Lung (tissue), 12 donors: Measurements from ENCODE around the gene SRSF5. TPM values are rescaled to one million over a fixed set of nuclear protein-coding genes. Genes with fewer than 3 reads are reported as not detected.
A peak's percentile ranks its signal among the peaks of the same experiment; 100 is the strongest.

Experiments used
- ATAC-seq: fragments of 200-7000 bp; cut with Tn5 transposase; one replicate; pipeline ENCODE4 v1.9.1; 2020; ENCODE audit warnings: moderate number of reproducible peaks; ENCODE audit not compliant: insufficient read depth, low FRiP score
- DNase-seq, 3 donors: peaks; one replicate each; pipeline ENCODE4 v3.0.0-alpha.2; 2013 to 2017
- H3K27ac ChIP-seq, 2 donors: one replicate each; pipeline ENCODE4 v1.5.1; 2013; ENCODE audit warnings: mild to moderate bottlenecking in 2 of 2, moderate library complexity in 2 of 2, control low read depth in 1 of 2, inconsistent platforms in 1 of 2, low read depth in 1 of 2, low read length in 1 of 2
- H3K27me3 ChIP-seq, 3 donors: one replicate each; pipeline ENCODE4 v1.5.1; 2013; ENCODE audit warnings: low read length in 2 of 3; ENCODE audit not compliant: control insufficient read depth in 3 of 3, insufficient read depth in 3 of 3
- H3K36me3 ChIP-seq, 4 donors: one replicate each; pipeline ENCODE4 v1.5.1; 2013; ENCODE audit warnings: low read length in 4 of 4, mild to moderate bottlenecking in 1 of 4, moderate library complexity in 1 of 4; ENCODE audit not compliant: control insufficient read depth in 4 of 4, insufficient read depth in 4 of 4
- H3K4me1 ChIP-seq, 5 donors: one replicate each; pipeline ENCODE4 v1.5.1; 2013; ENCODE audit warnings: low read length in 5 of 5, mild to moderate bottlenecking in 2 of 5, moderate library complexity in 1 of 5; ENCODE audit not compliant: control insufficient read depth in 5 of 5, insufficient read depth in 5 of 5
- H3K4me3 ChIP-seq: one replicate; pipeline ENCODE4 v1.5.1; 2013; ENCODE audit warnings: mild to moderate bottlenecking, control low read depth, moderate library complexity
- H3K9ac ChIP-seq, 2 donors: one replicate each; pipeline ENCODE4 v1.5.1; 2013; ENCODE audit warnings: low read length in 2 of 2, control low read depth in 1 of 2; ENCODE audit not compliant: insufficient read depth in 1 of 2
- H3K9me3 ChIP-seq, 4 donors: one replicate each; pipeline ENCODE4 v1.5.1; 2013; ENCODE audit warnings: low read length in 3 of 4, mild to moderate bottlenecking in 1 of 4, moderate library complexity in 1 of 4; ENCODE audit not compliant: control insufficient read depth in 4 of 4, insufficient read depth in 3 of 4
- CTCF ChIP-seq: IDR thresholded peaks from 2 replicates; pipeline ENCODE4 v1.5.1; 2012; ENCODE audit warnings: mild to moderate bottlenecking; ENCODE audit errors: control extremely low read depth, extremely low read depth
- WGBS, 2 donors: extraction: QIAGEN DNeasy Blood & Tissue Kit; methylation state at CpG; one replicate each; pipeline ENCODE4 v1.1.7; 2013; 5-methylcytosine and 5-hydroxymethylcytosine counted together
- polyA plus RNA-seq, 2 donors: library from polyadenylated mRNA; stranded (reverse); fragments of 200-250 nt; gene quantifications; one replicate each; pipeline ENCODE4 v1.2.1, GENCODE V29; 2013
- total RNA-seq, 2 donors: library from RNA; depleted of rRNA in 1 of 2; stranded (reverse); fragments of >200 nt in 1 of 2; gene quantifications; one replicate each; pipeline ENCODE4 v1.2.1, GENCODE V29; 2014 to 2021
- donor health status: control.
- donor health status: control.
- donor health status: Bipolar disorder and iron deficiency.
- donor health status: healthy.
- donor health status: DM: yes; HTN: yes; CAD: no.

SRSF5 gene
- total and polyA plus RNA-seq, 4 donors: 224 to 419 (median 286) TPM

GRCh38 chr14:69767369-69767999 lies 542 bp downstream of the SRSF5 start:
- DNase-seq: peak; percentile 95 to 98 (median 96)
- Histone ChIP-seq H3K9me3 (no peaks in the 10 kb centered on the region), H3K27me3 (no peaks in the 10 kb centered on the region), H3K36me3 (peaks cover 21 to 40% (median 35%) of the 10 kb centered on the region in 4 donors), H3K4me1 (peaks cover 0 to 20% (median 9%) of the 10 kb centered on the region in 5 donors), H3K27ac (peak overlapping the region; percentile 96 to 100), H3K4me3 (peak overlapping the region; percentile 96), H3K9ac (peak overlapping the region; percentile 99 to 100)
- WGBS, 2 donors: 0% methylated on average over 54 of the region's 54 CpGs
- no peak for TF ChIP-seq CTCF
- ATAC-seq: peak; percentile 88

- TF ChIP-seq CTCF: no peak
- ATAC-seq (no peak), DNase-seq (no peak)
- peaks cover 25 to 52% (median 46%) of the 10 kb centered on the region in 4 donors for H3K36me3 ChIP-seq
- H3K4me1 ChIP-seq: peaks cover 0 to 20% (median 9%) of the 10 kb centered on the region in 5 donors
- 82 to 93% methylated on average over 8 of the region's 8 CpGs for WGBS, 2 donors
- H3K4me3 ChIP-seq: peak overlapping the region; percentile 96
- no peaks in the 10 kb centered on the region for H3K27me3 ChIP-seq
- no peak overlapping the region for H3K27ac ChIP-seq
- peak overlapping the region in 1 of 2 donors; percentile 99 for H3K9ac ChIP-seq
- H3K9me3 ChIP-seq: no peaks in the 10 kb centered on the region
These were observed 1.9 kb downstream of the SRSF5 start for GRCh38 chr14:69768873-69769272.

- WGBS, 2 donors: 95% methylated on average over 22 of the region's 22 CpGs
- no peak for TF ChIP-seq CTCF
- H3K27me3 ChIP-seq: no peaks in the 10 kb centered on the region
- peaks cover 0 to 20% (median 9%) of the 10 kb centered on the region in 5 donors for H3K4me1 ChIP-seq
- H3K27ac ChIP-seq: no peak overlapping the region
- H3K36me3 ChIP-seq: peaks cover 28 to 57% (median 52%) of the 10 kb centered on the region in 4 donors
- ATAC-seq (no peak), DNase-seq (no peak)
- H3K9me3 ChIP-seq: no peaks in the 10 kb centered on the region
- no peak overlapping the region for H3K4me3 ChIP-seq
- H3K9ac ChIP-seq: no peak overlapping the region
These were observed 2.7 kb downstream of the SRSF5 start for GRCh38 chr14:69769623-69770022.
